DND-41 (cell line): ENCODE results near the gene HIPK1.

Experiments
- CTCF ChIP-seq: IDR thresholded peaks from 2 replicates; pipeline ENCODE4 v1.5.1; 2012; ENCODE audit warnings: borderline replicate concordance, low read length, moderate library complexity, mild to moderate bottlenecking; ENCODE audit not compliant: poor library complexity, severe bottlenecking; ENCODE audit errors: extremely low read depth
- EZH2 ChIP-seq: IDR thresholded peaks from 3 replicates; pipeline ENCODE4 v1.6.1; 2012; ENCODE audit warnings: borderline replicate concordance, low read depth, mild to moderate bottlenecking, moderate library complexity, low read length, inconsistent platforms; ENCODE audit not compliant: severe bottlenecking

GRCh38 chr1:113930499-113931161 is 1.5 kb downstream of the HIPK1 start:
- TF ChIP-seq CTCF, result no peak
- TF ChIP-seq EZH2, result no peak
